Measurements from ENCODE around the gene SMIM32.

The SMIM32 gene

GRCh38 chr5:136192526-136193321, at the start of gene SMIM32:
SMIM32 (minus strand) TSS chr5:136193162; CDS start chr5:136192524, 638 bp downstream.
- H3K27ac ChIP-seq = no peak within 1 kb of the TSS
- ChIA-PET CTCF (interaction anchor here (0.7 to 2.5 kb wide), 5 partner anchors 11 to 248 kb away, joined by 3 to 11 read pairs (median 4); no protein-coding TSS in a partner anchor), POLR2A (ENCODE audit: low non-redundant PET) (no interaction called here)
- no peak for TF ChIP-seq CTCF (conservative IDR thresholded peaks at IDR 0.05; ENCODE audit: low read depth)
- no peak for DNase-seq (ENCODE audit: low spot score)

- DNase-seq (ENCODE audit: low spot score) = no peak
- no peak overlapping the region for H3K27ac ChIP-seq
- POLR2A ChIA-PET (ENCODE audit: low non-redundant PET) = no interaction called here
- TF ChIP-seq CTCF (conservative IDR thresholded peaks at IDR 0.05; ENCODE audit: low read depth) = no peak
- CTCF ChIA-PET = interaction anchor here (0.7 kb wide), 2 partner anchors 9 to 31 kb away, joined by 3 read pairs; no protein-coding TSS in a partner anchor
These were observed 49.6 kb upstream of the SMIM32 start for GRCh38 chr5:136242611-136243010.

- ChIA-PET CTCF (interaction anchor here (0.7 kb wide), 1 partner anchor 9 kb away, joined by 3 read pairs; no protein-coding TSS in a partner anchor), POLR2A (ENCODE audit: low non-redundant PET) (no interaction called here)
- DNase-seq (ENCODE audit: low spot score) = no peak
- no peak for TF ChIP-seq CTCF (conservative IDR thresholded peaks at IDR 0.05; ENCODE audit: low read depth)
- H3K27ac ChIP-seq = no peak overlapping the region
These were observed 49.2 kb upstream of the SMIM32 start for GRCh38 chr5:136242136-136242535.

GRCh38 chr5:136240894-136241293, 47.9 kb upstream of the SMIM32 start:
- POLR2A ChIA-PET (ENCODE audit: low non-redundant PET) = no interaction called here
- CTCF ChIA-PET = interaction anchor here (0.6 to 2.5 kb wide), 2 partner anchors 9 to 339 kb away, joined by 3 to 8 read pairs; no protein-coding TSS in a partner anchor
- H3K27ac ChIP-seq = no peak overlapping the region
- DNase-seq (ENCODE audit: low spot score) = no peak
- no peak for TF ChIP-seq CTCF (conservative IDR thresholded peaks at IDR 0.05; ENCODE audit: low read depth)

GRCh38 chr5:136236479-136237083, 43.6 kb upstream of the SMIM32 start:
- TF ChIP-seq CTCF (conservative IDR thresholded peaks at IDR 0.05; ENCODE audit: low read depth) = no peak
- ChIA-PET CTCF (no interaction called here), POLR2A (ENCODE audit: low non-redundant PET) (no interaction called here)
- DNase-seq (ENCODE audit: low spot score) = no peak
- H3K27ac ChIP-seq = no peak overlapping the region

GRCh38 chr5:136235321-136235720, 42.4 kb upstream of the SMIM32 start:
- DNase-seq (ENCODE audit: low spot score) = no peak
- TF ChIP-seq CTCF (conservative IDR thresholded peaks at IDR 0.05; ENCODE audit: low read depth) = no peak
- ChIA-PET POLR2A (ENCODE audit: low non-redundant PET) (no interaction called here), CTCF (interaction anchor here (0.8 kb wide), 1 partner anchor 23 kb away, joined by 4 read pairs; no protein-coding TSS in a partner anchor)
- H3K27ac ChIP-seq = no peak overlapping the region
